CD4-positive, alpha-beta T cell treated with Interferon gamma for 1 hour (primary cell): ENCODE results near the gene RPL21.
"Not testable (repeated sequence)": the region's sequence is repeated elsewhere in the genome, so short reads cannot be mapped to it uniquely, and the experiment has no call there.

Source experiments
- DNase-seq: peaks from one replicate; pipeline ENCODE4 v3.0.0-alpha.2; 2020

The RPL21 gene

GRCh38 chr13:27290715-27291114 lies 39.4 kb downstream of the RPL21 start:
- no peak for DNase-seq

GRCh38 chr13:27291967-27292366 lies 40.6 kb downstream of the RPL21 start:
- DNase-seq, result not testable (repeated sequence)

DNA sequence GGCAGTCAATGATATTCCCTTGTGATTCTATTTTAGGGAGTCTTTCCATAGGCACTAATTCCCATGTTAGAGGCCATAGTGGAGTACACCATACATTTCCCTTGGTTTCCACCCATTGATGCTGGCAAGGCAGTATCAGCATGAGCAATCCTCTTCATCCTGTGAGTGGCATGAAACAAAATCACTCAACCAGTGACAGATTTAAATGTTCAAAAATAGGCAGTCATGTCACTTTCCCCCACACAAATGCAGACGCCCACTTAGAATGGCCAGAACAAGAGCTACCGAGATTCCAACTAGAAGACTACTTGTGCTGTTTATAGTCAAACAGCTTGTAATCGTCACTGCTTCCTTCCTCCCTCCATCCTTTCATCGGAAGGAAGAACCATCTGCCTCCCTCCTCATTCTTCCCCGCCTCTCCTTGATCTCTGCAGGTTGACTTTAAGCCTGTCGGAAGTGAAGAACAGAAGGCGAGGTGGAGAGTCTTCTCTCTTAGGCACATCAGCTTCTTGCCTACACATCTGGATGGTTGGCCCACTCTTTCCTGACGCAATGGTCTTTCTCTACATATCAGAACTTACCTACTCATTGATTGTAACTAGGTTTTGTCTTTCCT lies 41.8 kb downstream of the RPL21 start:
- DNase-seq, result no peak

DNA sequence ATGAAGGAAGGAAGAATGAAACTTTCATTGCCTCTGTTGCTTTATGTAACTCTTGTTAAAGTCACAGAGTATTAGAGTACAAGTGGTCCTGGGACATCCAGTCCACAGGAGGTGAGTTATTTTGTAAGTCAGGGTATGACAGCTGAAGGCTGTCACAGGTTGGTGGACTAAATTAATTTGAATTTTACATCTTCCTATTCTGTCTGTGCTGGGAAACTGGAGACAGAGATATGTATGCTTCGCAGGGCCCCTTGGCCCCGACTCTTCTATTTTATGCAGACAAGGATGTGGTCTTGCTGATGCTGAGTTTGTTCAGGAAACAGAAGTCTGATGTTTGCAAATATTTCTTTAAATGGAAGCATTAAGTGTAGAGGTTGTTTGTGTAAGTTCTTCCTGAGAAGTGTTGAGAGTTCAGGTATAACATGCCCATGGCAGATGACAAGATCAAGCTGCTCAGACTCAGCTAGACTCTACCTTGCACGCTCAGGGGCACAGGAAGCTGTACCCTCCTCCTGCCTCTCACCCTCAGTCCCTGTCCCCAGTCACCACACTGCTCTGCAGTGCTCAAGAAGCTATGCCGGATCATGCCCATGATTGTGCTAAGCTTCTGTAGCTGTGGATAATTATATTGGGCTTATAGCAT lies 42.6 kb downstream of the RPL21 start:
- DNase-seq, result no peak

- DNase-seq, result no peak
Observed at GRCh38 chr13:27295096-27295495, 43.7 kb downstream of the RPL21 start.

- no peak for DNase-seq
Observed at GRCh38 chr13:27295660-27296059, 44.3 kb downstream of the RPL21 start.

DNA sequence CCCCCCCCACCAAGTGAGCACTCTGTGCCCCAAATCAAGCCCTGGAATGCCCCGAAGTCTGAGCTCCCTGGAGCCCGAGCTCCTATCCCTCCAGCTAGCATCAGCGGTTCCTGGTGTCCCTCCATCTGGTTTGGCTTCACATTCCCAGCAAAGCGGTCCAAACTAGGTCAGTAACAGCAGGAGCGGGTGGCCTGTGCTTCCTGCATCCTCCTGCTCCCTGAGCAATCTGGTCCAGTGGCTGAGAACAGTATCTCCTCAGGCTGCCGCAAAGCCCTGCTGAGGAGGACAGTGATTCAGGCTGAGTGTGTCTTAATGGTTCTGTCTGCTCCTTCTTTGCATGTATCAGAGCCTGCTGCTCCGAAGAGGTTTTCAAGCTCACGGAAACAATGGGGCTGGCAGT lies 45.1 kb downstream of the RPL21 start:
- DNase-seq, result no peak

GRCh38 chr13:27298849-27299248 lies 47.5 kb downstream of the RPL21 start:
- DNase-seq, result no peak

DNA sequence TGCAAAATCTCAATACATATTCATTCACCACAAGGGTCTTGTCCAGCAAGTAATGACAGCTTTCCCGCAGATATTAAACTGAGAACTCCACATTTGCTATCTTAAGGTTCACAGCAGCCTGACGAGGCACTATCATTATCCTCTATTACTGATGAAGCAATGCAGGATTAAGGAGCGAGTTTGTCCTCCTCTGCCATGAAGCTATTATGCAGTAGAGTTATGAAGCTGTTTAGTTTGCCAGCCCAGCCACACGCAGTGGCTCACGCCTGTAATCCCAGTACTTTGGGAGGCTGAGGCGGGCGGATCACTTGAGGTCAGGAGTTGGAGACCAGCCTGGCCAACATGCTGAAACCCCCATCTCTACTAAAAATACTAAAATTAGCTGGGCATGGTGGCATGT lies 49.0 kb downstream of the RPL21 start:
- not testable (repeated sequence) for DNase-seq

DNA sequence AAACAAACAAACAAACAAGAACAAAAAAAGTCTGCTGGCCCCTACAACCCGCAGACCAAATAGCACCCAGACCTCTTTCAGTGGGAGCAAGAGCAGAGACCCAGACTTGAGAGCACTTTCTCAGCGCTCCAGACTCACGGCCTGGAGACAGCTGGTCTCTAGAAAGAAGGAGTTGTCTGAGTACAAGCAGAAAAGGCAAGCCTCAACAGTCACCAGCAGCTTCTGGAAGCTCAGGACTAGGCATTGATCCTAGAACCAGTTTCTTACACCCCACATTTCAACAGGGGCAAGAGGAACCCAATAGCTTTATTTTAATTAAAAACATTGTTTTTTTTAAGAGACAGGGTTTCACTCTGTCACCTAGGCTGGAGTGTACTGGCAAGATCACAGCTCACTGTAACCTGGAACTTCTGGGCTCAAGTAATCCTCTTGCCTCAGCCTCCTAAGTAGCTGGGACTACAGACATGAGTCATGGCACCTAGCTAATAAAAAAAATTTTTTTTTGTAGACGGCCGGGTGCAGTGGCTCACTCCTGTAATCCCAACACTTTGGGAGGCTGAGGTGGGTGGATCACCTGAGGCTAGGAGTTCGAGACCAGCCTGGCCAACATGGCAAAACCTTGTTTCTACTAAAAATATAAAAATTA lies 49.7 kb downstream of the RPL21 start:
- no peak for DNase-seq

GRCh38 chr13:27302643-27303262 lies 51.4 kb downstream of the RPL21 start:
- no peak for DNase-seq

DNA sequence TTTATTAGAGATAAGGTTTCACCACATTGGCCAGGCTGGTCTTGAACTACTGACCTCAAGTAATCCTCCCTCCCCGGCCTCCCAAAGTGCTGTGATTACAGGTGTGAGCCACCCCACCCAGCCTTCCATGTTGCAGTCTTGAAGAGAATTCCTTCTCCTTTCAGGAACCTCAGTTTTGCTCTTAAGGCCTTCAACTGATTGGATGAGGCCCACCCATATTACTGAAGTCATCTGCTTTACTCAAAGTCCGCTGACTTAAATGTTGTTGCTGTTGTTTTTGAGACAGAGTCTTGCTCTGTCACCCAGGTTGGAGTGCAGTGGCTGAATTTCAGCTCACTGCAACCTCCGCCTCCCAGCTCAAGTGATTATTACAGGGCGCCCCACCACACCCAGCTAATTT lies 52.7 kb downstream of the RPL21 start:
- no peak for DNase-seq

DNA sequence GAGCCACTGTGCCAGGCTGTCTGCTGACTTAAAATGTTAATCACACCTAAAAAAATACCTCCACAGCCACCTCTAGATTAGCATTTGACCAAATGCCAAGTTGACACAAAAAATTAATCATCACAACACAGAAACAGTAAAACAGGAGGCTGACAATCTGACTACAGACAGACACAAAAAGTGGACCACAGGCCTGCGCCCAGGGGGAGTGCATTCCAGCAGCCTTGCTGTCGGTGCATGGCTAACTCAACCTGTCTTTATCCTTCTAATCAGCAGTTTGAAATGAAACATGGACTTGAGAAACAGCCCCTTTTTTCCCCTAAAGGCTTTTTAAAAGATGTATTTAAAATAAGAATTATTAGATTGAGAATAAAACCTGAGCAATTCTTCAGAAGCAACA lies 53.3 kb downstream of the RPL21 start:
- no peak for DNase-seq
